ENCODE measurements around the gene CNBP. TPM values are rescaled to one million over a fixed set of nuclear protein-coding genes. Genes with fewer than 3 reads are reported as not detected.

Gene CNBP
- total and polyA plus RNA-seq, 9 of the 15 experiments (the other 6 are each of a cell fraction or from before 2014, with no cell fraction given) = 284 to 717 (median 412) TPM

- TF ChIP-seq CHD1 (IDR thresholded peaks at IDR 0.05; ENCODE audit: low read length) = peak; percentile 90
- TF ChIP-seq HCFC1 (IDR thresholded peaks at IDR 0.05; ENCODE audit: low read depth, low read length) = peak; percentile 19; the same call in 1 of the 2 replicates
- TF ChIP-seq HDAC2 (IDR thresholded peaks at IDR 0.05) = 0 out of 2 replicates have a peak, but pooled peaks have one; percentile 24
- TF ChIP-seq NR1H2 (CRISPR knock-in tag; IDR thresholded peaks at IDR 0.05) = no peak
- TF ChIP-seq ETV5 (CRISPR knock-in tag; IDR thresholded peaks at IDR 0.05; ENCODE audit: low read depth) = no peak
- no peak for TF ChIP-seq GABPB2 (CRISPR knock-in tag; conservative IDR thresholded peaks at IDR 0.05)
- TF ChIP-seq NFE2L1 (tag; IDR thresholded peaks at IDR 0.05; ENCODE audit: borderline replicate concordance, low read depth) = no peak
- no peak for TF ChIP-seq ELF4 (CRISPR knock-in tag; IDR thresholded peaks at IDR 0.05)
- TF ChIP-seq CXXC5 (CRISPR knock-in tag; IDR thresholded peaks at IDR 0.05) = peak; percentile 89
- TF ChIP-seq TEAD4 (IDR thresholded peaks at IDR 0.05; ENCODE audit: low read length) = no peak
- peak; percentile 65; the same call in 1 of the 2 replicates for TF ChIP-seq TEAD4 (CRISPR knock-in tag; IDR thresholded peaks at IDR 0.05; ENCODE audit: borderline replicate concordance)
- TF ChIP-seq ZBTB9 (CRISPR knock-in tag; IDR thresholded peaks at IDR 0.05) = 0 out of 2 replicates have a peak, but pooled peaks have one; percentile 21
- 0 out of 2 replicates have a peak, but pooled peaks have one; percentile 20 for TF ChIP-seq RNF2 (IDR thresholded peaks at IDR 0.05)
- TF ChIP-seq KLF6 (CRISPR knock-in tag; IDR thresholded peaks at IDR 0.05; ENCODE audit: borderline replicate concordance) = 0 out of 2 replicates have a peak, but pooled peaks have one; percentile 17
- peak; percentile 88; the same call in 1 of the 2 replicates for TF ChIP-seq AFF4 (CRISPR knock-in tag; IDR thresholded peaks at IDR 0.05)
- peak; percentile 77 for TF ChIP-seq KDM5B (IDR thresholded peaks at IDR 0.05; ENCODE audit: insufficient replicate concordance, low read depth, low read length)
- TF ChIP-seq ZFX (CRISPR knock-in tag; IDR thresholded peaks at IDR 0.05) = peak; percentile 98
- no peak for TF ChIP-seq MECOM (CRISPR knock-in tag; IDR thresholded peaks at IDR 0.05)
- peak; percentile 90 for TF ChIP-seq TFAP4 (CRISPR knock-in tag; IDR thresholded peaks at IDR 0.05; ENCODE audit: borderline replicate concordance)
- peak; percentile 75 for TF ChIP-seq NFYB (IDR thresholded peaks at IDR 0.05; ENCODE audit: extremely low read depth, insufficient read length)
- TF ChIP-seq MTF1 (CRISPR knock-in tag; IDR thresholded peaks at IDR 0.05; ENCODE audit: borderline replicate concordance) = peak; percentile 99
Measured at GRCh38 chr3:129183569-129184395, at the start of gene CNBP (continued).

Data from K562 (cell line).